Panc1 (cell line): ENCODE results near the gene TMC8. TPM values are rescaled to one million over a fixed set of nuclear protein-coding genes. Genes with fewer than 3 reads are reported as not detected.

Source experiments
- ATAC-seq: fragments of 200-7000 bp; cut with Tn5 transposase; 2 replicates; pipeline ENCODE4 v1.9.1; 2020; ENCODE audit warnings: mild to moderate bottlenecking, moderate library complexity
- BruUV-seq: library from RNA; stranded (reverse); fragments of 400-500 nt; replicated peaks from 2 replicates; lab custom pipeline; 2021; lab: Mats Ljungman, UMichigan
- CTCF ChIA-PET: fragments of 300-600 bp; sonication (Branson Sonifier 250); formaldehyde crosslinking; loops from one replicate; lab custom pipeline; 2022; ENCODE audit warnings: antibody characterized with exemption; lab: Charles Lee
- POLR2A ChIA-PET: fragments of 300-600 bp; sonication (Branson Sonifier 250); formaldehyde crosslinking; loops from one replicate; lab custom pipeline; 2022; ENCODE audit warnings: antibody characterized with exemption; lab: Charles Lee
- DNase-seq: peaks from one replicate; pipeline ENCODE4 v3.0.0-alpha.2; 2010; ENCODE audit warnings: low read depth, low spot score
- H3K27ac ChIP-seq: 2 replicates; pipeline ENCODE4 v1.5.1; 2011; ENCODE audit warnings: mild to moderate bottlenecking, low read length, inconsistent platforms
- H3K27me3 ChIP-seq: fragments of 200-500 bp; sonication (Bioruptor generic); 2 replicates; pipeline ENCODE4 v1.6.0; 2014; ENCODE audit warnings: low read length, inconsistent platforms; ENCODE audit not compliant: control insufficient read depth, insufficient read depth
- H3K36me3 ChIP-seq: fragments of 200-500 bp; sonication (Bioruptor generic); 2 replicates; pipeline ENCODE4 v1.5.1; 2014; ENCODE audit warnings: inconsistent platforms, mild to moderate bottlenecking, low read length, moderate library complexity; ENCODE audit not compliant: control insufficient read depth, insufficient read depth
- H3K4me1 ChIP-seq: 2 replicates; pipeline ENCODE4 v1.5.1; 2011; ENCODE audit warnings: inconsistent platforms, mild to moderate bottlenecking, low read length, moderate library complexity; ENCODE audit not compliant: control insufficient read depth, insufficient read depth
- H3K4me3 ChIP-seq, 2 experiments: 2 replicates each; pipeline ENCODE4 v1.5.1; 2011 to 2012; ENCODE audit warnings: low read depth in 2 of 2, low read length in 2 of 2, mild to moderate bottlenecking in 2 of 2, inconsistent platforms in 1 of 2, moderate library complexity in 1 of 2
- H3K9me3 ChIP-seq: fragments of 200-500 bp; sonication (Bioruptor generic); 2 replicates; pipeline ENCODE4 v1.5.1; 2014; ENCODE audit warnings: low read depth, mild to moderate bottlenecking, inconsistent platforms, low read length, moderate library complexity; ENCODE audit not compliant: control insufficient read depth, insufficient read depth
- POLR2AphosphoS5 ChIP-seq: IDR thresholded peaks from 2 replicates; pipeline ENCODE4 v1.6.1; 2012; ENCODE audit warnings: mild to moderate bottlenecking, low read depth, low read length, moderate library complexity
- TCF7L2 ChIP-seq: IDR thresholded peaks from 2 replicates; pipeline ENCODE4 v1.6.1; 2011; ENCODE audit warnings: mild to moderate bottlenecking, low read depth, low read length, inconsistent platforms
- in situ Hi-C: cut with HindIII; loops from 2 replicates; pipeline ENCODE4 v1.10.0; 2016; ENCODE audit warnings: low sequenced_read_pairs, low pct_unique_long_range_greater_than_20kb
- intact Hi-C: fragments of 100-400 bp; cut with micrococcal nuclease; formaldehyde crosslinking; loops from one replicate; pipeline ENCODE4 v1.10.0; 2022; ENCODE audit not compliant: unreplicated experiment
- total RNA-seq: library from RNA; stranded (reverse); gene quantifications from one replicate; pipeline ENCODE4 v1.2.1, GENCODE V29; 2021; ENCODE audit not compliant: unreplicated experiment
- TF ChIP-seq, protein P1 (sequence below), 2 experiments: IDR thresholded peaks; 2 replicates each; pipeline ENCODE4 v1.6.1; 2011 to 2012; ENCODE audit warnings: low read depth in 2 of 2, control low read depth in 1 of 2, low read length in 1 of 2, mild to moderate bottlenecking in 1 of 2, moderate library complexity in 1 of 2; ENCODE audit not compliant: insufficient read depth in 1 of 2

Gene TMC8
- total RNA-seq, 1 experiment from 2014 or later = 1.4 TPM

DNA sequence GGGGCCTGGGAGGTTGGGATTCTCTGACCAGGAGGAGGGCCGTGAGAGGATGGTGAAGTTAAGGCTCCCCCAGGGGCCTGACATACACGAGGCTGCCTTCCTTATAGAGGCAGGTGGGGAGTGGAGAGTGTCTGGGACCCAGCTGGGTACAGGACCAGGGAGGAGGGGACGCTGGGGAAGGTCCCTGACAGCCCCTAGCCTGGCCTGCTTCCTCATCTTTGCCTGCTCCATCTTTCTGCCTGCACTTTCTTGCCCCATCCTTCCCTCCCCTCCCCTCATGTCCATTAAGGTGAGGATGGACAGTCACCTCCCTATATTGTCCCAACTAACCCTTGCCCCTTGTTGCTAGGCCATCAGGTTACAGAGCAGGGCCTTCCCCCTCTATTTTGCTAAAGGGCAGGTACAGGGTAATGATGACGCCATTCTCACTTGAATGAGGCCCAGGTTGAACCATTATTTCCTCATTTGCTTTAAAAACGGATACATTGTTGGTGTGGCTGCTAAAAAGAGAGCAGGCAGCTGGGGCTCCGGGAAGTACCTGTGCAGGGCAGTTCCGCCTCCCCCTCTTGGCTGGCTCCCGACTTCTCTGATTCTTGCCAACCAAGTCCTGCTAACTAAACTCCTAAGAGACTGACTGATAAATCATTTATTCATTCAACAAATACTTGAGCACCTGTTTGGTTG is 16.9 kb downstream of the TMC8 start:
- Histone ChIP-seq H3K9me3 (no peaks in the 10 kb centered on the region), H3K4me1 (peaks cover 24% of the 10 kb centered on the region), H3K36me3 (no peaks in the 10 kb centered on the region), H3K4me3 (no peak overlapping the region), H3K27ac (no peak overlapping the region), H3K27me3 (no peaks in the 10 kb centered on the region)
- TF ChIP-seq POLR2AphosphoS5 = no peak
- TF ChIP-seq TCF7L2 = no peak
- CTCF ChIA-PET = no interaction called here
- ATAC-seq = no peak
- intact Hi-C loops = no loop called here
- DNase-seq = no peak
- in situ Hi-C loops = no loop called here
- POLR2A ChIA-PET = no interaction called here
- BruUV-seq = no TSS peak

DNA sequence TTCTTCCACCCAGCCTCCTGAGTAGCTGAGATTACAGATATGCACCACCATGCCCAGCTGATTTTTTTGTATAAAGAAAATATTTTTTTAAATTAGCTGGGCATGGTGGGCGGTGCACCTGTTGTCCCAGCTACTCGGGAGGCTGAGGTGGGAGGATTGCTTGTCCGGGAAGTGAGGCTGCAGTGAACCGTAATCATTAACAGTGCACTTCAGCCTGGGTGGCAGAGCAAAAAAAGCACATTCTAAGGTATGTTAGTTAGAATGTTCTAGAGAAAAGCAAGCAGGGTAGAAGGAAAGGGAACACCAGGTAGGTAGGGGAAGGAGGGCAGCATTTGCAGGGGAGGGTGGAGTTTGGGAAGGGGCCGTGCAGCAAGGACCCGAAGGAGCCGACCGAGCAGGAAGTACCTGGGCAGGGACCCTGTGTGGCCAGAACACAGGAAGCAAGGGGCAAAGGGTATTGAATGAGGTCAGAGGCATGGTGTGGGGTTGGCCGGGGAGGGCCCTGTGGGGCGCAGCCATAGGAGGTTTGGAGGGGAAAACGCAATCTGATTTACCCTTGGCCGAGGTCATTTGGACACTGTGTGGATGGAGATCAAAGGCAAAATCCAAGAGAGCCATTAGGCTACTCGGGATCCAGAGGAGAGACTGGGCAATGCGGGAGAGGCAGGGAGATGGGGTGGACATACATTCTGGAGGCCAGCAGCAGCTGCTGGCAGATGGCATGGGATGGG is 17.9 kb downstream of the TMC8 start:
- H3K4me1 ChIP-seq = peaks cover 23% of the 10 kb centered on the region
- TF ChIP-seq, protein P1, sequence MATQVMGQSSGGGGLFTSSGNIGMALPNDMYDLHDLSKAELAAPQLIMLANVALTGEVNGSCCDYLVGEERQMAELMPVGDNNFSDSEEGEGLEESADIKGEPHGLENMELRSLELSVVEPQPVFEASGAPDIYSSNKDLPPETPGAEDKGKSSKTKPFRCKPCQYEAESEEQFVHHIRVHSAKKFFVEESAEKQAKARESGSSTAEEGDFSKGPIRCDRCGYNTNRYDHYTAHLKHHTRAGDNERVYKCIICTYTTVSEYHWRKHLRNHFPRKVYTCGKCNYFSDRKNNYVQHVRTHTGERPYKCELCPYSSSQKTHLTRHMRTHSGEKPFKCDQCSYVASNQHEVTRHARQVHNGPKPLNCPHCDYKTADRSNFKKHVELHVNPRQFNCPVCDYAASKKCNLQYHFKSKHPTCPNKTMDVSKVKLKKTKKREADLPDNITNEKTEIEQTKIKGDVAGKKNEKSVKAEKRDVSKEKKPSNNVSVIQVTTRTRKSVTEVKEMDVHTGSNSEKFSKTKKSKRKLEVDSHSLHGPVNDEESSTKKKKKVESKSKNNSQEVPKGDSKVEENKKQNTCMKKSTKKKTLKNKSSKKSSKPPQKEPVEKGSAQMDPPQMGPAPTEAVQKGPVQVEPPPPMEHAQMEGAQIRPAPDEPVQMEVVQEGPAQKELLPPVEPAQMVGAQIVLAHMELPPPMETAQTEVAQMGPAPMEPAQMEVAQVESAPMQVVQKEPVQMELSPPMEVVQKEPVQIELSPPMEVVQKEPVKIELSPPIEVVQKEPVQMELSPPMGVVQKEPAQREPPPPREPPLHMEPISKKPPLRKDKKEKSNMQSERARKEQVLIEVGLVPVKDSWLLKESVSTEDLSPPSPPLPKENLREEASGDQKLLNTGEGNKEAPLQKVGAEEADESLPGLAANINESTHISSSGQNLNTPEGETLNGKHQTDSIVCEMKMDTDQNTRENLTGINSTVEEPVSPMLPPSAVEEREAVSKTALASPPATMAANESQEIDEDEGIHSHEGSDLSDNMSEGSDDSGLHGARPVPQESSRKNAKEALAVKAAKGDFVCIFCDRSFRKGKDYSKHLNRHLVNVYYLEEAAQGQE (IDR thresholded peaks at IDR 0.05; ENCODE audit: insufficient read depth in 1 of 2, low read depth in 2 of 2, low read length in 1 of 2) = no peak
- TF ChIP-seq TCF7L2 = 0 out of 2 replicates have a peak, but pooled peaks have one; percentile 16
- no peak for TF ChIP-seq POLR2AphosphoS5
- BruUV-seq = no TSS peak
- no peak overlapping the region for H3K4me3 ChIP-seq
- intact Hi-C loops (no loop called here), in situ Hi-C loops (no loop called here)
- H3K27ac ChIP-seq = no peak overlapping the region
- ATAC-seq = no peak
- no peak for DNase-seq
- CTCF ChIA-PET = no interaction called here
- no peaks in the 10 kb centered on the region for H3K36me3 ChIP-seq
- no peaks in the 10 kb centered on the region for H3K9me3 ChIP-seq
- POLR2A ChIA-PET = interaction anchor here (0.6 kb wide), 1 partner anchor 40 kb away, joined by 3 read pairs; no protein-coding TSS in a partner anchor
- no peaks in the 10 kb centered on the region for H3K27me3 ChIP-seq

DNA sequence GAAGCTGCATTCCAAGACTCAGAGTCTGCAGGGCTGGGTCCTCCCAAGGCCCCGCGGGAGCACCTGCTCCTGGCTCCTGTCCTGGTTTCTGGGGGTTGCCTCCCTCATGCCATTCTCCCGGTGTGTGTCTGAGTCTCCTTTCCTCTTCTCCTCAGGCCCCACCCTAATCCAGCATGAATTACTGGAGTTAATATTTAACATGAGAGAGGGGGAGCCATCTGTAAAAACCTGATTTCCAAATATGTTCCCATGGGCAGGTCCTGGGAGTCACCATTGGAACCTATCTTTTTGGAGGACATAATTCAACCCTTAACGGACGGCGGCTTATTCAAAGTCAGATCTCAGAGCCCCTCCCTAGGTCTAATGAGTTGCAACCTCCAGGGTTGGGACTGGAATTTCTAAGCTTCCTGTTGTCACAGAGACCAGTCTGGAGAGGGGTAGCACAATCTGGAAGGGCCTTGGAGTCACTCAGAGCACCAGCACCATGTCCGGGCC is 21.0 kb downstream of the TMC8 start:
- Histone ChIP-seq H3K9me3 (no peaks in the 10 kb centered on the region), H3K4me1 (no peaks in the 10 kb centered on the region; the same call in 1 of the 2 replicates), H3K27me3 (no peaks in the 10 kb centered on the region), H3K4me3 (no peak overlapping the region), H3K36me3 (no peaks in the 10 kb centered on the region), H3K27ac (no peak overlapping the region)
- ChIA-PET CTCF (interaction anchor here (0.7 kb wide), 1 partner anchor 256 kb away, joined by 12 read pairs; no protein-coding TSS in a partner anchor), POLR2A (interaction anchor here (0.6 kb wide), 1 partner anchor 722 kb away, joined by 9 read pairs; no protein-coding TSS in a partner anchor)
- TF ChIP-seq TCF7L2 = no peak
- TF ChIP-seq, protein P1 (IDR thresholded peaks at IDR 0.05; ENCODE audit: insufficient read depth in 1 of 2, low read depth in 2 of 2, low read length in 1 of 2) = no peak
- ATAC-seq (no peak), DNase-seq (no peak)
- BruUV-seq = no TSS peak
- in situ Hi-C loops (no loop called here), intact Hi-C loops (no loop called here)
